Stimulated activated CD8-positive, alpha-beta memory T cell treated with anti-CD3 and anti-CD28 coated beads, Interleukin-15, amount 100 ng/mL, for 1 hour (primary cell): ENCODE measurements around the gene MBP.

Source experiments
- DNase-seq: peaks from one replicate; pipeline ENCODE4 v3.0.0-alpha.2; 2020; ENCODE audit warnings: low read depth

MBP gene

GRCh38 chr18:77151033-77151771 is 18.6 kb upstream of the MBP start:
- no peak for DNase-seq

- DNase-seq: no peak
Measured at GRCh38 chr18:77150588-77150987, 18.0 kb upstream of the MBP start.

GRCh38 chr18:77148289-77148688 is 15.7 kb upstream of the MBP start:
- no peak for DNase-seq

- no peak for DNase-seq
Measured at GRCh38 chr18:77147418-77147852, 14.9 kb upstream of the MBP start.

- no peak for DNase-seq
Measured at GRCh38 chr18:77146249-77147080, 13.9 kb upstream of the MBP start.

- no peak for DNase-seq
Measured at GRCh38 chr18:77145364-77145901, 12.8 kb upstream of the MBP start.

GRCh38 chr18:77144451-77145118 is 12.0 kb upstream of the MBP start:
- no peak for DNase-seq

- DNase-seq: no peak
Measured at GRCh38 chr18:77144046-77144445, 11.5 kb upstream of the MBP start.

GRCh38 chr18:77143196-77143595 is 10.6 kb upstream of the MBP start:
- DNase-seq: no peak

- no peak for DNase-seq
Measured at GRCh38 chr18:77141401-77142118, 9.0 kb upstream of the MBP start.

GRCh38 chr18:77140439-77141109 is 8.0 kb upstream of the MBP start:
- DNase-seq: no peak

- no peak for DNase-seq
Measured at GRCh38 chr18:77140030-77140429, 7.4 kb upstream of the MBP start.

GRCh38 chr18:77139619-77140018 is 7.0 kb upstream of the MBP start:
- DNase-seq: no peak

- no peak for DNase-seq
Measured at GRCh38 chr18:77138270-77138669, 5.7 kb upstream of the MBP start.

GRCh38 chr18:77137851-77138250 is 5.3 kb upstream of the MBP start:
- DNase-seq: no peak

- no peak for DNase-seq
Measured at GRCh38 chr18:77136871-77137665, 4.5 kb upstream of the MBP start.

GRCh38 chr18:77136076-77136718 is 3.6 kb upstream of the MBP start:
- no peak for DNase-seq

- no peak for DNase-seq
Measured at GRCh38 chr18:77135339-77136075, 2.9 kb upstream of the MBP start.

- DNase-seq: no peak
Measured at GRCh38 chr18:77134611-77135010, 2.0 kb upstream of the MBP start.
